Ovary (tissue), 3 donors: ENCODE results near the gene RPL15.

Experiments used
- CTCF ChIP-seq, 3 donors: fragments of 450-650 bp in 2 of 3; fragments of 200-600 bp in 1 of 3; IDR thresholded peaks; one replicate each; pipeline versions ENCODE4 v1.5.1 to v1.8.0; 2016 to 2022; ENCODE audit warnings: antibody characterized with exemption in 3 of 3, mild to moderate bottlenecking in 1 of 3
- EP300 ChIP-seq: sonication (generic); formaldehyde crosslinking; IDR thresholded peaks from one replicate; pipeline ENCODE4 v1.6.1; 2017; ENCODE audit warnings: antibody characterized with exemption
- POLR2A ChIP-seq: fragments of 450-650 bp; IDR thresholded peaks from one replicate; pipeline ENCODE4 v1.6.1; 2017; ENCODE audit warnings: antibody characterized with exemption, mild to moderate bottlenecking, moderate library complexity
- donor health status: DM: no; HTN: no; CAD: no.

- no peak for TF ChIP-seq CTCF (IDR thresholded peaks at IDR 0.05)
- TF ChIP-seq POLR2A, result no peak
- TF ChIP-seq EP300, result no peak
Measured at GRCh38 chr3:23911397-23911796, 5.5 kb upstream of the RPL15 start.
